HG02759 (cell line): ENCODE results near the gene GBP3.
"Not testable (repeated sequence)": the region's sequence is repeated elsewhere in the genome, so short reads cannot be mapped to it uniquely, and the experiment has no call there.

Experiments used
- ATAC-seq: cut with Tn5 transposase; IDR thresholded peaks from one replicate; pipeline ENCODE4 v1.9.1; 2021; ENCODE audit warnings: mild to moderate bottlenecking, moderate library complexity; ENCODE audit not compliant: unreplicated experiment

GBP3 gene

GRCh38 chr1:89041119-89041641 lies 18.5 kb upstream of the GBP3 start:
- ATAC-seq, result peak; percentile 97

DNA sequence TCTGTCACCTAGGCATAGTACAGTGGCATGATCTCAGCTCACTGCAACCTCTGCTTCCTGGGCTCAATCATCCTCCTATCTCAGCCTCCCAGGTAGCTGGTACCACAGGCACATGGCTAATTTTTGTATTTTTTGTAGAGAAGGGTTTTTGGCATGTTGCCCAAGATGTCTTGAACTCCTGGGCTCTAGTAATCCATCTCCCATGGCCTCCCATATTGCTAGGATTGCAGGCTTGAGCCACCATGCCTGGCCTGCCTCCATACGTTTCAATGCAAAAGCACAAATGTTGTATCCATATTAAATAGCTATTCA lies 17.6 kb upstream of the GBP3 start:
- no peak for ATAC-seq

DNA sequence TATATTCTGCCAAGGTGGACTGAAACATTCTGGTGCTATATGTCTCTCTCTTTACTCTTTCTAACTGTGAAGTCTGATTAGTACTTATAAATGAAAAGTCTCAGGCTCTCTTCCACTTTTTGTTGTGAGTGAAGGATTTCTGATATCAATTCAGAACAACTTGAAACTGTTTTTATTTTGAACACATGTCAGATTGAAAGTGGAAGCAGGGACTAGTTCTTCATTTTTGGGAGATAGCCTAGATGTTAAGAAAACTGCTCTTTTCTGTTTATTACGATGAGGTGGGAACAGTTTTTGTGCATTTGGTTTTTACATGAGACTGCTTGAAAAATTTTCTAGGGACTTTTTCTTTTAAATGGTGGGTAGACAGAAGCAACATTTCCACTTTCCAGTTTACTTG lies 14.5 kb upstream of the GBP3 start:
- no peak for ATAC-seq

DNA sequence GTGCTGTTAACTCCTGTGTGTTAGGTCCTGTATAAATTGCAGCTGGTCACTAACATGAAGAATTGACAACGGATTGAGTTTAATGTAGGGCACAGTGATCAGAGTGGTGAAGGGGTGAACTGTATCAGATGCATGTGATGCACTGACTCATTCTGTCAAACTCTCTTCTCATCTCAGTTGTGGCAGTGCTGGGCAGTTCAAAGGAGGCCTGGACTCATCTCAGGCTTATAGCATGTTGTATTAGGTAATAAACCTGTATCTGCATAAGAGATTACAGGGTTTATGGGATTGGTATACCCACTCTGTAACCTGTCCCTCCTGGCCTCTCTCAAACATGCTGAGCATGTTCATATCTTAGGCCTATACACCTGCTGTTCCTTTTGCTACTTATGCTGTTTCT lies 12.4 kb upstream of the GBP3 start:
- no peak for ATAC-seq

- not testable (repeated sequence) for ATAC-seq
These were observed 11.3 kb upstream of the GBP3 start for GRCh38 chr1:89034004-89034403.

- not testable (repeated sequence) for ATAC-seq
These were observed 6.4 kb upstream of the GBP3 start for GRCh38 chr1:89029051-89029450.

DNA sequence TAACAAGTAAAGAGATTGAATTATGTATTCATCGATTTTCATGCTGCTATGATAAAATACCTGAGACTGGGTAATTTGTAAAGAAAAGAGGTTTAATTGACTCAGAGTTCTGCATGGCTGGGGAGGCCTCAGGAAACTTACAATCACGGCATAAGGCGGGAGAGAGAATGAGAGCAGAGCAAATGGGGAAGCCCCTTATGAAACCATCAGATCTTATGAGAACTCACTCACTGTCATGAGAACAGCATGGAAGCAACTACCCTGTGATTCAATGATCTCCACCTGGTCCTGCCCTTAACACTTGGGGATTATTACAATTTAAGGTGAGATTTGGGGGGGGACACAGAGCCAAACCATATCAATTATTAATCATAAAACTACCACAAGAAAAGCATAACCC lies 3.3 kb upstream of the GBP3 start:
- ATAC-seq, result no peak

GRCh38 chr1:89023026-89023425 lies 360 bp upstream of the GBP3 start:
- no peak for ATAC-seq

DNA sequence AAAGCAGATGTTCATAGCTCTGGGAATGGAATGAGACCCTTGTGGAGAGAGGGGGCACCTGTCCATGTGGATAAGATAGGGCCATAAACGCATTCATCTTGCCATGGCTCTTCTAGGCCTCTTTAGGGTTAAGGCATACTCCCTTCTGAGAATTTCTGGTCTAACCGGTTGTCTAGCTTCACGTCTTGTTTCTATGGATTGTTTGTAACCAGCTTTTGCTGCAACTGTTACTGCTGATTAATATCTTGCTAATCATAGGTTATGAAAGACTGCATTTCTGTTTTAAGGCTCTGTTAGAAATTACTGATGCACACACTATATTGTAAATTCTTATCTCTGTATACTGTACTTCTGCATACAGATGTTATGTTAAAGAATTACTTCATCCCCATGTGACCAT lies 4.3 kb downstream of the GBP3 start:
- not testable (repeated sequence) for ATAC-seq

DNA sequence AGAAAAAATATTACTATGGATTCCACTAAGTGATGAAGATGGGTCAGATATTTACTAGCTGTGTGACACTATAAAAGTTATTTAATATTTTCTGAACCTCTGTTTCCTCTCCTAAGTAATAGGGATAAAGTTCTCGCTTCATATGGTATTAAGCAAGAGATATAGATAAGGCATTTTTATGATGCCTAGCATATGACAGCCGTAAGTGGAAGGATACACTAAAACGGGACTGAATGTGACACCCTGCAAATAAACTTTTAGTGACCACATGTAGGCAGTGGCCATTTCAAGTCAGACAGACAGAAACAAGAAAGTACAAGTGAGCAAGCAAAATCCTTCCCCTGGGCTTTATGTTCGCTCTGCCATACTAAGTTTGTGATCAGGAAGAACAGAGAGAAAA lies 14.2 kb downstream of the GBP3 start:
- no peak for ATAC-seq

- no peak for ATAC-seq
These were observed 17.1 kb downstream of the GBP3 start for GRCh38 chr1:89005286-89006151.

DNA sequence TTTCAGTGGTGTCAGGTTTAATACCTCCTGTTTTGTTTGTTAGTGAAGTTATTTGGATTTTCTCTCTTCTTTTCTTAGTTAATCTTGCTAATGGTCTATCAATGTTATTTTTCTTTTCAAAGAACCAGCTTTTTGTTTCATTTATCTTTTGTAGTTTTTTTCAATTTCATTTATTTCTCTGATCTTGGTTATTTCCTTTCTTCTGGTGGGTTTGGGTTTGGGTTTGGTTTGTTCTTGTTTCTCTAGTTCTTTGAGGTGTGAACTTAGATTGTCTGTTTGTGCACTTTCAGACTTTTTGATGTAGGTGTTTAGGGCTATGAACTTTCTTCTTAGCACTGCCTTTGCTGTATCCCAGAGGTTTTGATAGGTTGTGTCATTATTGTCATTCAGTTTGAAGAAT lies 20.5 kb downstream of the GBP3 start:
- ATAC-seq, result not testable (repeated sequence)

DNA sequence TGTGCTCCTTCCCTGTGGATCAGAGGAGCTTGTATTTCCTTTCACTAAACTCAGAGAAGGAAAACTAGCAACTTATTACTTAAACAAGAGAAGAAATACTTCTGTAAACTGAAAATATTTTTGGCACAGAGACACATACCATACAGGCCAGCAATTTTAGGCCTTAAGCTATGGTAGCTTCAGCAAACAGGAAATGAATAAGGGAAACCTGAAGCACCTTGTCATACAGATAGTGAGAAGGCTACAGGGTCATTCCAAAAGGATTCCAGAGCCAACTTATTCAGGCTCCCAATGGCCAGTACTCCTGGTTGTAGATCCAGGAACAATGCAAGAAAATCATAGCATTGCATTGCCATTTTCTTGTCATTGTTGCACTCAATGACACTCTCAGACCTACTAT lies 21.2 kb downstream of the GBP3 start:
- no peak for ATAC-seq

DNA sequence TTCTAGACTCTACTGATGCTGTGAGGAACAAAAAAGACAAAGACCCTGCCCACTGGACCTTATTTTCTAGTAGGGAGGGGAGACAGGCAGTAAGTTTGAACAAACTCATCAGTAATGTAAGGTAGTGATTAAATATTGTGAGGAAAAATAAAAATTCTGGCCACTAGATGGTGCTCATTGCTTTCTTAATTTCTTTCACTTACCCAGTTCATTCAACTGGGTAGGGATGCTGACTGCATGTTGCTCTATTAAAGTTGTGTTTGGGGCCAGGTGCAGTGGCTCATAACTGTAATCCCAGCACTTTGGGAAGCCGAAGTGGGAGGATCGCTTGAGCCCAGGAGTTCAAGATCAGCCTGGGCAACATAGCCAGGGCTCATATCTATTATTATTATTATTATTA lies 23.9 kb downstream of the GBP3 start:
- ATAC-seq, result peak; percentile 92

DNA sequence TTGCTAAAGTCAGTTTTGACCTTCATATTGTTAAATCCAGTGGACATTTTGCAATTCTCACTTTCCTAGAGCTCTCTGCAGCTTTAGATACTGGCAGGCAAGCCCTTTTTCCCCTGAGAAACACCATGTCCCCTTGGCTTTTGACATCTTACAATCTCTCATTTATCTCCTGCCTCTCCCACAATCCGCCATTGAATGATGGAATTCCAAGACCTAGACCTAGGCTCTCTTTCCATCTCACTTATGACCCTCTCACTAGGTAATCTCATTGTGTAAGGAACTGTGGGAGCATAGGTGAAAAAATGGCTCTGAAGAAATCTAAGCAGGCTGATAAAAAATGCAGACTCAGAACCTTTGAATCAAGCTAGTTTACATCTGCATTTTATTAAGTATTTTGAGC lies 32.2 kb downstream of the GBP3 start:
- ATAC-seq, result no peak

DNA sequence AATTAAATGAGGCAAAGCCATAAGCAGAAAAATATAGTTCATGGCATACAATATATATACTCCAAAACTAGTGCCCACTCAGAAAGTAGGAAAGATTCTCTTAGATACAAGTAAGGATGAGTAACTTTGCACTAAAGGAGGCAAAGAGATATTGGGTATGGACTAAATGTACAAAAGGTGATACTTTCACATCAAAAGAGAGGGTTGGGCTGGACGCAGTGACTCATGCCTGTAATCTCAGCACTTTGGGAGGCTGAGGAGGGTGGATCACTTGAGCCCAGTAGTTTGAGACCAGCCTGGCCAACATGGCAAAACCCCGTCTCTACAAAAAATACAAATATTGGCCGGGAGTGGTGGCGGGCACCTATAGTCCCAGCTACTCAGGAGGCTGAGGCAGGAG lies 37.0 kb downstream of the GBP3 start:
- ATAC-seq, result no peak

GRCh38 chr1:88985032-88985431 lies 37.6 kb downstream of the GBP3 start:
- ATAC-seq, result no peak

- ATAC-seq, result no peak
These were observed 38.1 kb downstream of the GBP3 start for GRCh38 chr1:88984569-88984968.

DNA sequence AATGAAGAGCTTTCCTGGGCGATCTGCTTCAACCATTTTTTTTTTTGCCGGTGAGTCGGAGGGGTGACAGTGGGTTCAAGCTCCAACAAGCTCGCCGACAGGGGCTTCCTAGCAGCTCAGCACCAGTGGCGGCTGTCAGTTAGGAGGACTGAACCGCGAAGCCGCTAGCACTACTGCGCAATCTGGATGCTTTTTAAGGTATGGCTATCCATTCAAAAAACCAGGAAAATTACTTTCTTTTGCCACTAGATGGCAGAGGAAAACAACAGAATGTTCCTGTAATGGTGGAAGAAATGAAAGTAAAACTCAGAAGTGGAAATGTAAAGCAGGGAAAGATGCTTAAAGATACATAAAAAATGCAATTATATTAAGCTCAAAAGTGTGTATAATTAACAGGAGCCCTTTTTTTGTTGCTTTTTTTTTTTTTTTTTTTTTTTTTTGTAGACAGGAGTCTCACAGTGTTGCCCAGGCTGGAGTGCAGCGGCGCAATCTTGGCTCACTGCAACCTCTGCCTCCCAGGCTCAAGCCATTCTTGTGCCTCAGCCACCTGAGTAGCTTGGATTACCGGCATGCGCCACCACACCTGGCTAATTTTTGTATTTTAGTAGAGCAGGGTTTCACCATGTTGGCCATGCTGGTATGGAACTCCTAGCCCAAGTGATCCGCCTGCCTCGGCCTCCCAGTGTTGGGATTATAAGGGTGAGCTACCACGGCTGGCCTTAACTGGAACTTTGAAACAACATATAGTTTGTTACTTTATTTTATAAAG lies 38.7 kb downstream of the GBP3 start:
- no peak for ATAC-seq

- ATAC-seq, result no peak
These were observed 40.6 kb downstream of the GBP3 start for GRCh38 chr1:88982055-88982454.

GRCh38 chr1:88981506-88981905 lies 41.2 kb downstream of the GBP3 start:
- ATAC-seq, result not testable (repeated sequence)

GRCh38 chr1:88980870-88981269 lies 41.8 kb downstream of the GBP3 start:
- ATAC-seq, result no peak
